AG09319 (cell line): ENCODE data around the gene SORCS1.

Experiments
- DNase-seq: peaks from one replicate; pipeline ENCODE4 v3.0.0-alpha.2; 2010; ENCODE audit warnings: low read depth; ENCODE audit errors: extremely low read depth
- CTCF ChIP-seq: IDR thresholded peaks from 2 replicates; pipeline ENCODE4 v1.5.1; 2011; ENCODE audit warnings: low read depth, mild to moderate bottlenecking, inconsistent platforms, low read length, moderate library complexity

The SORCS1 gene

DNA sequence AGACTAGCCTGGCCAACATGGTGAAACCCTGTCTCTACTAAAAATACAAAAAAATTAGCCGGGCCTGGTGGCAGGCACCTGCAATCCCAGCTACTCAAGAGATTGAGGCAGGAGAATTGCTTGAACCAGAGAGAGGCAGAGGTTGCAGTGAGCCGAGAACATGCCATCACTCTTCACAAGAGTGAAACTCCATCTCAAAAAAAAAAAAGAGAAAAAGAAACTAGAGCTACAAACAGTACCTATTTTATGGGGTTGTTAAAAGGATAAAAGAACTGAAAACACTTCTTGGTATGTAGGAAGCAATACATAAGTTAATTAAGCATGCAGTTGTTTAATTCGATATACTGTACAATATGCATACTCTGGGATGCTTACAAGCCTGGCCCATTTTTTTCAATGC, 216.9 kb downstream of the SORCS1 start:
- no peak for TF ChIP-seq CTCF

DNA sequence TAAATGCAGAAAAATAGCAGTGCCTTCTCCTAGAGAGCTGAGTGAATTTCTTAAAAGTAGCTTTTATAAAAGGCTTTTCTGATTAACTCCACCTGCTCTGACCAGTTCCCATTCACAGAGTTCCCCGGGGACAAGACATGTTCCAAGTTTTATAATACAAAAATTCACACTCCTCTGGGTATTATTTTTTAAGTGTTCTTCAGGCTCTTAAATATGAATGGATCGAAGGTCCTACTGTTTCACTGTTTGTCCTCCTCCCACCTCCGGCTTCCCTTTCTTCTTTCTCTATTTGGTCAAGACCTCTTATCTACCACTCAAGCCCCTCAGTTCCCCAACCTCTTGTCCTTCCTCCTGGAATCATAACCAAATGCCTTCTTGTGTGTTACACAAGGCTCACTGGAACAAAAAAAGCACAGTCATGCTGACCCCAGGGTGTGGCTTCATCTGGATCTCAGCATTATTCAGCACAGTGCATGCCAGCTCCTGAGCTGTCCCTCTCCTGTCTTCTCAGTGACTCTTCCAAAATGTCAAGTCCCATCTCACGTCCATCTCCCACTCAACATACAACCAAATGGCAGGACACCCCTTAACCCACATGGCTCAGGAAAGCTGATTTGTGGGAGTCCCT, 222.4 kb downstream of the SORCS1 start:
- DNase-seq: no peak
- no peak for TF ChIP-seq CTCF

More for the DNA sequence above, 216.9 kb downstream of the SORCS1 start:
- DNase-seq: no peak

GRCh38 chr10:106941297-106942034, 223.0 kb downstream of the SORCS1 start:
- no peak for DNase-seq
- TF ChIP-seq CTCF: no peak

GRCh38 chr10:106938513-106938912, 226.0 kb downstream of the SORCS1 start:
- no peak for TF ChIP-seq CTCF
- DNase-seq: no peak

GRCh38 chr10:106935978-106936451, 228.5 kb downstream of the SORCS1 start:
- no peak for TF ChIP-seq CTCF
- no peak for DNase-seq

GRCh38 chr10:106931853-106932249, 232.7 kb downstream of the SORCS1 start:
- no peak for TF ChIP-seq CTCF
- DNase-seq: no peak

DNA sequence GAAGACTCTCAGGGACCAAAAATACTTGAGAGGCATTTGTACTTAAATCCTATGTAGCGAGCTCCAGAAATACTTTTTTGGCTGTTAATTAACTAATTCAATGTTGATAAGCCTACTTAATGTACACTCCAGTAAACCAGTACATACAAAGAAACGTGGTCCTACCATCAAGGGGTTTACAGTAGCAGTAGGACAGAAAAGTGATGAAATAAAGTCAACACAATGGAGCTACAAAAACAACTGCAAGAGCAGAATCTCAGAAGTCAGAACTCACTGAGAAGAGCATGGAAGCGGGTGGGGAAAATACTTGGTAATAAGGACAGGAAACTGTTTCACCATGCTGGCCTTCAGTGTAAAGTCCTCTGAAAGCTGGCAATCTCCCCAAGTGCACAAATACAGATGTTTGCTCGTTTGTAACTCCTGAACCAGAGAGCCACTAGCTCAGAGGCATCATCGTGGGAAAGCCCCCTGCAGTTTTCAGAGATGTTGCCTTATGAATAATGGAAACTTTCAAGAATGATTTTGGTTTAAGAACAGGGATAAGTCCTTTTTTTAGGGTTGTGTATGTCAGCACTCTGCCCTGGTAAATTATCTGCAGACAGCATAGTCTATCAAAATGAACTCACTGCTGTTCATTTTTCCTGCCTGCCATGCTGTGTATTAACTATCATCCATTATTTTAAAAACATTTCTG, 233.2 kb downstream of the SORCS1 start:
- no peak for DNase-seq
- no peak for TF ChIP-seq CTCF
